Stimulated activated CD4-positive, alpha-beta T cell treated with anti-CD3 and anti-CD28 coated beads, Interleukin-4, amount 100 ng/mL, for 4 hours (primary cell): Measurements from ENCODE around the gene DGCR2.

ENCODE experiments used
- DNase-seq, 2 experiments: peaks; one replicate each; pipeline ENCODE4 v3.0.0-alpha.2; 2020

DGCR2 gene

DNA sequence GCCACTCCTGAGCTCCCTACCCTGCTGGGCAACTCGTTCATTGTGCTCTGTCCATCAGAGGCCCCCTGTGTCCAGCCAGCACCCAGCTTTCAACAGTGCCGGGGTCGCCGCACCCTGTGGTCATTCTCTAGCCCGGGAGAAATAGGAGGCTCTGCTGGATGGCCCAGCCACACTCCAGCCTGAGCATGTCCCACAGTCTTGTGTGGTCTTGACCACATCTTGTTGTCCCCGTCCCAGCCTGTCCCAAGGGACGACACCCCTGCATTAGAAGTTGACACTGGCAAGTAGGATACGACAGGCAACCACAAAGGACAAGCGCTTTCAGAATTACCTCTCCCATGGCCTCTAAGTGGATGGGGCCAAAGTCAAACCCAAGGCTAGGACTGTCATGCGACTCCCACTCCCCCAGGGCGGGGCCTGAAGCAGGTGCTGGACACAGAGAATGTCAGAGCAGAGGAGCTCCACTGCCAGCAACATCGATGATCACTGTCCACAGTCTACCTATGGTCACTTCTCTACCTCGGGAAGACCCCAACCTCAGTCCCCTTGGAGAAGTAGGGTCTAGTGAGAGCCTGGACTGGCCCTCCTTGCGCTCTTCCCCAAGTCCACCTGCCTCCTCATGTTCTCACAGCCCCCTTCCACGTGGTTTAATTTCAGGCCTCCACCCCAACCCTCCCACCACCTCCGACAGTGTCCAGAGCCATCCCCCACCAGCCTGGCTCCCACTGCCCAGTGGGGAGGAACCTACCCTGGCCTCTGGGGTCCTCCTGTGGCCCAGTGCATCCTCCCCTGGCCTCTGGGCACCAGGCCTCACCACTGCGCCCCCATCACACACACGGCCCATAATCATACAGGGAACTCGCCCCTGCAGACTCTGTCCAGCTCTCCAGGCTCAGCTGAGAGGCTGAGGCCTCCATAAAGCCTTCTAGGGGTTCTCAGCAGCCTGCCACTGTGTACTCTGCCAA is 4.4 kb upstream of the DGCR2 start:
- no peak for DNase-seq

- no peak for DNase-seq
These were observed 3.5 kb upstream of the DGCR2 start for GRCh38 chr22:19125474-19126308.

DNA sequence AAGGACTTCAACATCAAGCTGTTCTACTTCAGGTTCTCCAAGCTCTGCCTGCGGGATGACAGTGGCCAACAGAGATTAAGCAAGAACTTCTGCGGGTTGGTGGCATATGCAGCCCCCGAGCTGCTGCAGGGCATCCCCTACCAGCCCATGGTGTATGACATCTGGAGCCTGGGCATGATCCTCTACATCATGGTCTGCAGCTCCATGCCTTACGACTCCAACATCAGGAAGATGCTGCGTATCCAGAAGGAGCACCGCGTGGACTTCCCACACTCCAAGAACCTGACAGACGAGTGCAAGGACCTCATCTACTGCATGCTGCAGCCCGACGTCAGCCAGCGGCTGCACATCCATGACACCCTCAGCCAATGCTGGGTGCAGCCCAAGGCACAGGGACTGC is 2.8 kb upstream of the DGCR2 start:
- DNase-seq: no peak

- no peak for DNase-seq
These were observed 2.2 kb upstream of the DGCR2 start for GRCh38 chr22:19124377-19124776.

- DNase-seq: no peak
These were observed 1.7 kb upstream of the DGCR2 start for GRCh38 chr22:19123936-19124335.

DNA sequence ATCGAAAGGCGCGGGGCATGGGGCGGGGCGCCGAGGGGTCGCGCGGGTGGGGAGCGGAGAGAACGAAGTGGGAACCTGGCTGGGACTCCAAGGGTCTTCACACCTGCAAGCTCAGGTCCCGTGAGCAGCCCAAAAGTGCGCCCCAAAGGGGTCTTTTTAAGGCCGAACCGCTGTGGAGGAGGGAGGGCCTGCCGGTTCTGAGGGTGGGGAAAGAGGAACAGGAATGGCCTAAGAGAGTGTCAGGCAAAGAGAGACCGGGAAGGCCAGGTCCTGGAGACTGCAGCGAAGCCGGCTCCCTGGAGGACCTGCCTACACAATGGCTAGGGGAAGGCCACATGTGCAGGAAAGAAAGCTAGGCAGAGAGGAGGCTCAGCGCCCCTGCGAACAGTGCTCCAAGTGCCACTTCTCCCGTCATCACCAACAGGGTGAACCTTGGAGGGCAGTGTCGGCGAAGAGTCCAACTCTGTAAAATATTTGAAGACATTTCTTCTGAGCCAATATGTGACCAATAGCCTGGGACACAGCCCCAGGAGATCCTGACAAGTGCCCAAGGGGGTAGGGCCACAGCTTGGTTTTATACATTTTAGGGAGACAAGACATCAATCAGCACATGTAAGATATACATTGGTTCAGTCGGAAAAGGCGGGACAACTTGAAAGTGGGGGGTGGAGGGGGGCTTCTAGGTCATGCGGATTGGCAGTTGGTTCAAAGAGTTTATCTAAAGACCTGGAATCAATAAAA is 710 bp upstream of the DGCR2 start:
- no peak for DNase-seq

DNA sequence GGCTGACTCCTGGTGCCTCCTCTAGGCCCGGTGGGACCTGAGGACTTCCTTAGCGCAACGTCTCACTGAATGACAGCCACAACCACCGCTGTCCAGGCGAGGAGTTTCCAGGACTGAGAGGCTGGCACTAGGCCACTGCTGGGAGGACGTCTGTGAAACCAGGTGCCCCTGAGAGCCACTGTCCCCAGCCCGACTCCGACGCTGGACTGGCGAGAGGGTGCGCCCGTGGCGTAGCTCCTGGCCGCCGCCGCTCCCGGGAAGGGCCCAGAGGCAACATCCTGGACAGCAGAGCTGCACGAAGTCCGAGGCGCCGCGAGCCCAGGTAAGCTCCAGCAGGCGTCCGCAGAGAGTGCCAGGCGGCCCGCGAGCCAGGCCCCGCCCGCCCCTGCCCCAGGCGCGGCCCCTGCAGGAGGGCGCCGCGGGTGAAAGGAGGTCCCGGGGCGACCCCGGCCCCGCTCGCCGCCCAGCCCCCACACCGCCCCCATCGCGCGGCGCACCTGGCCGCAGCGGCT is 525 bp downstream of the DGCR2 start:
- DNase-seq: peak in 1 of 2 experiments; percentile 29

DNA sequence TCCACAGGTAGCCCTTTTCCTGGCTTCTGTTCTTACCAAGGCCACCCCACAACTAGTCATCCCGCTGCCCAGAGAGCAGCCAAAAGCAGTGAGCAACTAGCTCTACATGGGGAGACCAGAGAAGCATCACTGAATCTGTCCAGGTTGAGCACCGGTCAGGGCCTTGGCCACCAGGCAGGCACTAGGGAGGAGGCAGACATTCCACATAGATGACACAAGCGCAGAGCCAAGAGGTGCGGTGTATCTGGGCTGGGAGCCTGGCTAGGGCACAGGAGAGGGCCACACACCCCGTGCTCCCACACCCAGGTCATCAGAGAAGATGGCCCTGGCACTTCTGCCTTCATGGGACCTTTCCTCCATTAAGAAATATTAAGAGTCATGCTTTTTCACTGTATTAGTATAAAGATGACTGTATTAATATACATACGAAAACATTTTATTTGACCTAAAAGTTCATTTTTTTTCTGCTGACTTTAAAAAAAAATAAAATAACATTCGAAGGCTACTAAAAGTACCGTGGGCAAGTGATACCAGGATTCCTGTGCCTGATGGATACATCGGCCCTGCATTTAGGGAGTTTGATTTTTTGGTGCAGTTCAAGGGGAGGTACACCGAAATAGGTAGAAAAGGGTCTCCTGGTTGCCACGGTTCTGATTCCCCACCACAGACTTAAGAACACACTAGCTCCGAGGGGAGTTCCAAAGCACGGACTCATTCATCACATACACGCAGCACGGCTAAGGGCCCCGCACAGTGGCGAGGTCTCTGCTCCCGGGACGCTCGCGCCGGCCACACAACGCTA is 1.2 kb downstream of the DGCR2 start:
- peak in 1 of 2 experiments; percentile 15 for DNase-seq

DNA sequence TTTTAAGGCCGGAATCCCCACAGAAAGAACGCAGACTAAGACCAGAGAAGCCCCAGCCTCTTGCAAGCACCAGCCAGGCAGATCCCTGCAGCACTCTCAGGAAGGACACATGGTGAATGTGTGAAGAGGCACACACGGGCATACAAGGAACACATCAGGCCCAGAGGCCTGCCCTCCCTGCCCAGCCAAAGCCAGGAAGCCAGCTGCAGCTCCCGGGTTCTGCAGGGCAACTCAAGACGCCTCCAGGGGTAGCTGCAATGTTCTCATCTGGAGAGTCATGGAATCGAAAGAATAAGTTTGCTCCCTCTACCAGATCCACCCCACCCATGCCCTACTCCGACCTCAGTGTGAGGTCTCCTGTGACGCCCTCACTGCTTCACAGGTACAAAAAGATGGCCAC is 2.3 kb downstream of the DGCR2 start:
- no peak for DNase-seq

DNA sequence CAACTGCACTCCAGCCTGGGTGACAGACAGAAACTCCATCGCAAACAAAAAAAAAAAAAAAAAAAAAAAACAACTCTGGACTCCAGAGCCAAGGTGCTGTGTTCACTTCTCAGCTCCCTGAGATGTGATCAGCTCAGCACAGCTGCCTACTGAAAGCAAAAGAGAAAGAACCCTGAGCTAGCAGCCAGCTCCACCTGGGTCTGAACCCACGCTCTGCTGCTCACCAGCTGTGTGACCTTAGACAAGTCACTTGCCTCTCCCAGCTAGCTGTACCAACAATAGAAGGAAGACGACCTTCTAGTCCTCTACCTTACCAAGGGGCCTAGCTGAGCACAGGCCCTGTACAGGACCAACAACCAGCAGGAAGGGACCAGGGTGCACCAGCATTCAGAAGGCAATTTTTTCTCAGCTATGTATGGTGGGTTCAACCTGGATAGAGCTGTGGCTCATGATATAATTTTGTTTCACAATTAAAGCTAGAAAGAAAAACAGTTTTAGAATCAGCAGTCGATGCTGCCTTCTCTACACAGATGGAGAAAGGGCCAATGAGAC is 3.8 kb downstream of the DGCR2 start:
- DNase-seq: peak; percentile 30 to 40

- no peak for DNase-seq
These were observed 5.1 kb downstream of the DGCR2 start for GRCh38 chr22:19117111-19117512.

DNA sequence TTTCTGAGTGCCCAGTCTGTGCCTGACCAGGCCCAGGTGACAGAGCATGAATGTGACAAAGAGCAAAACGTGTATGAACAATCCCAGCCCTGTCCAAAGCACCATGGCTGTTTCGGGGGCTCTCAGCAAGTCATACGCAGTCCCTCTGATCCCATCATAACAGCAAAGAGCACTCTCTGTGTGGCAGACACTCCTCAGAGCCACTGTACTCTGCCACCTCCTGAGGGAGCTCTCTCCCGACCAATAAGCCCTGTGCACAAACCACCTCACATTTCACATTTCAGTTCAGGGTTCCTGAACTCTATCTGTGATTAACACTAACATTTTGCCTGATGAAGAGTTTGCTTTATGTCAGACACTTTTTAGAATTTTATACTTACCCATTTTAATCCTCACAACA is 6.6 kb downstream of the DGCR2 start:
- DNase-seq: no peak

DNA sequence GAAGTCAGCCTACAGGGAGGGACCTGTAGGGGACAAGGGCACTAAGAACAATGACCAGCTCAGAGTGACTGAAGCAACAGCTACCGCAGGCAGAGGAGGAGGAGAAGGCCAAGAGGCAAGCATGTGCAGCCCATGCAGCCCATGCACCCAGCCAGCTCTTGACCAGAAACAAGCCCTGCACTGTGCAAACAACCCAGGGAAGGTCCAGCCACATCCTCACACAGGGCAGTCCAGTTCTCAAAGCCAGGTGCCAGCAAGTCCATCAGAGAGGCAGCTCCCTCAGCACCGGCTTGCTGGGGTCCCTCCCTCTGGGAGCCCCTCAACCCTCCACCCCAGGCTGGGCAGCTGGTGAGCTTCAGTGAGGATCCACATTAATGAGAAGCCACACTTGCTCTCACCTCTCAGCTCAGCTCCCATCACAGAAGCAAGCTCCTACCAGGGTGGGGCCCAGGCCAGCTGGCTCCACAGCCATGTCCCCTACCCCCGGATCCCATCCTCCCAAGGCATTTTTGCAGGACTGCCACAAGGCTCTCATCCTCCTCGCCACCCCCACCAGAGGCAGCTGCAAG is 7.1 kb downstream of the DGCR2 start:
- no peak for DNase-seq

DNA sequence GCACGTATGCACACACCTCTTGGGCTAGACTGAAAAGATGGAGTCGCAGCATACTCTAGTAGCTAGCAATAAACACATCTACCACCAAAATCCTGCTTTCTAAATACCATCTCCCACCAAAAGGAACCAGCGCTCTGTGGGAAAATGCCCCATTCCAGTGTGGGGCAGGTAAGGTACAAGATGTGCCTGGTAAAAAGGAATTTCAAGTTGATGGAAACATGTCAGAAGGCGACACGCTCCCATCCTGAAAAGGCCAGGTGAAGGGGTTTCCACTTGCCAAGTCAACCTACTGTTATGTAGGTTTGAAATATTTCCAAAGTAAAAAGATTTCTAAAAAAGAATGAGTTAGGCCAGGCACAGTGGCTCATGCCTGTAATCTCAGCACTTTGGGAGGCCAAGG is 8.8 kb downstream of the DGCR2 start:
- no peak for DNase-seq

DNA sequence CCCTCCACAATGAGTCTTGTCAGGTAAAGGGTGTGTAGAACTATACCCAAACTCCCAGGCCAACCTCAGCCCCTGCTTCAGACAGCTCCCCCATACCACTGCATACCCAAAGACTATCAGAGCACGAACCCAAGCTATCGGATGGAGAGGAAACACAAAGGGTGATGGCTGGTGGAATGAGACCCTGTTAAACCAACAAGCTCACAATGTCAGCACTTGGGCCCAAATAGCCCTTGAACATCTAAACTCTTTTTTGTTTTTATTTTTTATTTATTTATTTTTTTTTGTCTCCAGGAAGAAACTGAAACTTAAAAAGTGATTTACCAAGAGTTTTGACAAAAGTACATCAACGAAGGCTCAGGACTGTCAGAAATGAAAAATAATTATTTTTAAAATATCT is 10.6 kb downstream of the DGCR2 start:
- no peak for DNase-seq

- DNase-seq: no peak
These were observed 11.1 kb downstream of the DGCR2 start for GRCh38 chr22:19111140-19111539.

DNA sequence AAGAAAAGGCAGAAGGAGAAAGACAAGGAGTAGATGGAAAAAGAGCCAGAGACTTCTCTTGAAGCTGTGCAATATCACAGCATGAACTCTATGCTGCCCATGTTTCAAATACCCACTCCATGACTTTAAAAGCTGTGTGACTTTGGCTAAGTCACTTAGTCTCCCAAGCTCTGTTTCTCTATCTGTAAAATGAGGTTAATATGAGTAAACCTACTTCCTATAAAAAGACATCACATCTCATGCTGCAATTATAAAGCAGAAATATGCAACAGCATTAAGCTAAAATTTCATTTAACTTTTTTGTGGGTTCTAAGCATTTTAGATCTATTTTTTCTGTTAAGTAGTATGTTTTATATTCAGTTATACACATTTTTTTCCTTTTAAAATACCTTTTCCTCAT is 11.6 kb downstream of the DGCR2 start:
- DNase-seq: no peak

DNA sequence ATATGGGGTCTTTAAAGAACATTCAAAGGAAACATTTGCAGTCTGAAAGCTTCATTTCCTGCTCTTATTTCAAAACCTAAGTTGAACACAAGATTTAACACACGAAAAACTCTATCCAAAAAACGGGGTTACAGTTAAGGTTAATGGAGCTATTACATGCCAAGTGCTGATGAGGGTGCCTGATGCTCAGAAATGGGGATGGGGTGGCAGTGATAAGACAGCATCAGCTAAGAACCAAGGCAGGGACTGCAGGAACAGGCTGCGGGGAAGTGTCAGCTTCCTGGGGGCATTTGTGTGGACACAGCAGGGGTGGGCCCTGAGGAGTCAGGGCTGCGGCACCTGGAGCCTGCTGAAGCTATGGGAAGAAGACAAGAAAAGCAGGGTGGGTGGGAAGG is 12.2 kb downstream of the DGCR2 start:
- DNase-seq: no peak

GRCh38 chr22:19109198-19110063 is 12.8 kb downstream of the DGCR2 start:
- peak; percentile 19 to 46 for DNase-seq

- DNase-seq: no peak
These were observed 13.4 kb downstream of the DGCR2 start for GRCh38 chr22:19108807-19109197.

GRCh38 chr22:19107730-19108074 is 14.5 kb downstream of the DGCR2 start:
- no peak for DNase-seq
